ENCODE data around the gene KLF9. TPM values are rescaled to one million over a fixed set of nuclear protein-coding genes. Genes with fewer than 3 reads are reported as not detected.

The KLF9 gene
- total RNA-seq, result 10 to 100 TPM; 20.8 to 22.0 TPM

GRCh38 chr9:70413799-70414775, at the start of gene KLF9:
KLF9 (minus strand) TSS chr9:70414657; CDS start chr9:70413363, 1,294 bp downstream.
- CTCF ChIA-PET, result interaction anchor here (1.5 kb wide), 1 partner anchor 188 kb away, joined by 4 read pairs; no protein-coding TSS in a partner anchor

GRCh38 chr9:70463877-70464276, 49.4 kb upstream of the KLF9 start:
- CTCF ChIA-PET, result interaction anchor here (0.6 kb wide), 1 partner anchor 167 kb away, joined by 3 read pairs; no protein-coding TSS in a partner anchor

More at GRCh38 chr9:70413799-70414775, at the start of gene KLF9:
- POLR2A ChIA-PET, result interaction anchor here (0.8 to 1.4 kb wide), 5 partner anchors 56 to 188 kb away, joined by 3 to 4 read pairs (median 3); partner anchors contain the start of gene SMC5

GRCh38 chr9:70462300-70462699, 47.8 kb upstream of the KLF9 start:
- ChIA-PET POLR2A (no interaction called here), CTCF (no interaction called here)

More at GRCh38 chr9:70463877-70464276, 49.4 kb upstream of the KLF9 start:
- POLR2A ChIA-PET, result no interaction called here

- POLR2A ChIA-PET, result no interaction called here
- CTCF ChIA-PET, result interaction anchor here (0.7 kb wide), 1 partner anchor 71 kb away, joined by 3 read pairs; no protein-coding TSS in a partner anchor
These were observed 42.8 kb upstream of the KLF9 start for GRCh38 chr9:70457235-70457634.

GRCh38 chr9:70455993-70456704, 41.7 kb upstream of the KLF9 start:
- ChIA-PET CTCF (interaction anchor here (1.6 kb wide), 1 partner anchor 17 kb away, joined by 3 read pairs; no protein-coding TSS in a partner anchor), POLR2A (no interaction called here)

GRCh38 chr9:70452365-70452764, 37.9 kb upstream of the KLF9 start:
- CTCF ChIA-PET, result no interaction called here
- POLR2A ChIA-PET, result interaction anchor here (0.6 kb wide), 1 partner anchor 9 kb away, joined by 4 read pairs; no protein-coding TSS in a partner anchor

GRCh38 chr9:70451765-70452164, 37.3 kb upstream of the KLF9 start:
- POLR2A ChIA-PET, result interaction anchor here (0.6 kb wide), 1 partner anchor 9 kb away, joined by 4 read pairs; no protein-coding TSS in a partner anchor
- CTCF ChIA-PET, result no interaction called here

GRCh38 chr9:70450738-70451137, 36.3 kb upstream of the KLF9 start:
- ChIA-PET POLR2A (no interaction called here), CTCF (no interaction called here)

- ChIA-PET POLR2A (no interaction called here), CTCF (no interaction called here)
These were observed 35.0 kb upstream of the KLF9 start for GRCh38 chr9:70449461-70449860.

- POLR2A ChIA-PET, result no interaction called here
- CTCF ChIA-PET, result no interaction called here
These were observed 34.5 kb upstream of the KLF9 start for GRCh38 chr9:70448919-70449318.

- ChIA-PET POLR2A (no interaction called here), CTCF (no interaction called here)
These were observed 30.4 kb upstream of the KLF9 start for GRCh38 chr9:70444904-70445303.

- ChIA-PET POLR2A (no interaction called here), CTCF (no interaction called here)
These were observed 27.9 kb upstream of the KLF9 start for GRCh38 chr9:70442328-70442848.

- CTCF ChIA-PET, result no interaction called here
- POLR2A ChIA-PET, result no interaction called here
These were observed 27.2 kb upstream of the KLF9 start for GRCh38 chr9:70441622-70442021.

GRCh38 chr9:70439991-70440706, 25.7 kb upstream of the KLF9 start:
- POLR2A ChIA-PET, result no interaction called here
- CTCF ChIA-PET, result no interaction called here

- CTCF ChIA-PET, result interaction anchor here (1.0 kb wide), 1 partner anchor 17 kb away, joined by 3 read pairs; no protein-coding TSS in a partner anchor
- POLR2A ChIA-PET, result no interaction called here
These were observed 24.0 kb upstream of the KLF9 start for GRCh38 chr9:70438341-70438928.

GRCh38 chr9:70435948-70436347, 21.5 kb upstream of the KLF9 start:
- CTCF ChIA-PET, result no interaction called here
- POLR2A ChIA-PET, result interaction anchor here (0.5 kb wide), 1 partner anchor 24 kb away, joined by 3 read pairs; no protein-coding TSS in a partner anchor

- POLR2A ChIA-PET, result no interaction called here
- CTCF ChIA-PET, result no interaction called here
These were observed 15.4 kb upstream of the KLF9 start for GRCh38 chr9:70429899-70430298.

GRCh38 chr9:70428781-70429180, 14.3 kb upstream of the KLF9 start:
- ChIA-PET CTCF (no interaction called here), POLR2A (no interaction called here)
